Endothelial cell of umbilical vein (primary cell): ENCODE measurements around the gene CDCP2.

Experiments
- CTCF ChIP-seq, 2 donors: IDR thresholded peaks; 1 replicate in 1 of 2; 2 replicates in 1 of 2; pipeline ENCODE4 v1.5.1; 2011; ENCODE audit warnings: low read length in 2 of 2, mild to moderate bottlenecking in 2 of 2, moderate library complexity in 2 of 2, control low read depth in 1 of 2, inconsistent platforms in 1 of 2, low read depth in 1 of 2; ENCODE audit not compliant: insufficient read depth in 1 of 2; ENCODE audit errors: extremely low read depth in 1 of 2
- POLR2A ChIP-seq: IDR thresholded peaks from 2 replicates; pipeline ENCODE4 v1.6.1; 2012; ENCODE audit warnings: low read depth, mild to moderate bottlenecking, control low read depth, low read length

DNA sequence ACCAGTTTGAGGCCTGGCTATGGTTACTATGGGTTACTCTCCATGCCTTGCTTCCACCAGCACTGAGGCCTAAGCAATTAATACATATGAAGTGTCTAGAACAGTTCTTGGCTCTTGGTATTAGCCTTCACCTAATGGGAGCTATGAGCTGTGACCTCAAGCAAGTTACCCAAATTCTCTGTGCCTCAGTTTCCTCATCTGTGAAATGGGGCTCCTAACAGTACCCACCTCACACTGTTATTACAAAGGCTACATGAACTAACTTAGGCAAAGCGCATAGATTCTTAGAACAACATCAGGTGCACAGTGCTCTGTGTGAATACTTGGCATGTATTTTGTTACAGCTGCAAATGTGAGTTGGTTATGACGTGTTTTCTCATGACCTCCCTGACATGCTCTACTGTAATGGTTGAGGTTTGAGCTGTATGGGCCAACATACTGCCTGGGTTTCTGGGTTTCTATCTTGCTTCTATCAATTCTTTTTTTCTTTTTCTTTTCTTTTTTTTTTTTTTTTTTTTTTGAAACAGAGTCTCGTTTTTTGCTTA, 26.5 kb downstream of the CDCP2 start:
- TF ChIP-seq CTCF (IDR thresholded peaks at IDR 0.05; ENCODE audit: extremely low read depth in 1 of 2, insufficient read depth in 1 of 2, low read depth in 1 of 2, low read length in 2 of 2) (no peak), POLR2A (no peak)
